Lung (tissue), 12 donors: Measurements from ENCODE around the gene ADAM22. TPM values are rescaled to one million over a fixed set of nuclear protein-coding genes. Genes with fewer than 3 reads are reported as not detected.

Source experiments
- ATAC-seq: fragments of 200-7000 bp; cut with Tn5 transposase; one replicate; pipeline ENCODE4 v1.9.1; 2020; ENCODE audit warnings: moderate number of reproducible peaks; ENCODE audit not compliant: insufficient read depth, low FRiP score
- DNase-seq, 3 donors: peaks; one replicate each; pipeline ENCODE4 v3.0.0-alpha.2; 2013 to 2017
- H3K27ac ChIP-seq, 2 donors: one replicate each; pipeline ENCODE4 v1.5.1; 2013; ENCODE audit warnings: mild to moderate bottlenecking in 2 of 2, moderate library complexity in 2 of 2, control low read depth in 1 of 2, inconsistent platforms in 1 of 2, low read depth in 1 of 2, low read length in 1 of 2
- H3K27me3 ChIP-seq, 3 donors: one replicate each; pipeline ENCODE4 v1.5.1; 2013; ENCODE audit warnings: low read length in 2 of 3; ENCODE audit not compliant: control insufficient read depth in 3 of 3, insufficient read depth in 3 of 3
- H3K36me3 ChIP-seq, 4 donors: one replicate each; pipeline ENCODE4 v1.5.1; 2013; ENCODE audit warnings: low read length in 4 of 4, mild to moderate bottlenecking in 1 of 4, moderate library complexity in 1 of 4; ENCODE audit not compliant: control insufficient read depth in 4 of 4, insufficient read depth in 4 of 4
- H3K4me1 ChIP-seq, 5 donors: one replicate each; pipeline ENCODE4 v1.5.1; 2013; ENCODE audit warnings: low read length in 5 of 5, mild to moderate bottlenecking in 2 of 5, moderate library complexity in 1 of 5; ENCODE audit not compliant: control insufficient read depth in 5 of 5, insufficient read depth in 5 of 5
- H3K4me3 ChIP-seq: one replicate; pipeline ENCODE4 v1.5.1; 2013; ENCODE audit warnings: mild to moderate bottlenecking, control low read depth, moderate library complexity
- H3K9ac ChIP-seq, 2 donors: one replicate each; pipeline ENCODE4 v1.5.1; 2013; ENCODE audit warnings: low read length in 2 of 2, control low read depth in 1 of 2; ENCODE audit not compliant: insufficient read depth in 1 of 2
- H3K9me3 ChIP-seq, 4 donors: one replicate each; pipeline ENCODE4 v1.5.1; 2013; ENCODE audit warnings: low read length in 3 of 4, mild to moderate bottlenecking in 1 of 4, moderate library complexity in 1 of 4; ENCODE audit not compliant: control insufficient read depth in 4 of 4, insufficient read depth in 3 of 4
- WGBS, 2 donors: extraction: QIAGEN DNeasy Blood & Tissue Kit; methylation state at CpG; one replicate each; pipeline ENCODE4 v1.1.7; 2013; 5-methylcytosine and 5-hydroxymethylcytosine counted together
- polyA plus RNA-seq, 2 donors: library from polyadenylated mRNA; stranded (reverse); fragments of 200-250 nt; gene quantifications; one replicate each; pipeline ENCODE4 v1.2.1, GENCODE V29; 2013
- total RNA-seq, 2 donors: library from RNA; depleted of rRNA in 1 of 2; stranded (reverse); fragments of >200 nt in 1 of 2; gene quantifications; one replicate each; pipeline ENCODE4 v1.2.1, GENCODE V29; 2014 to 2021
- TF ChIP-seq, protein P1 (sequence below): IDR thresholded peaks from 2 replicates; pipeline ENCODE4 v1.5.1; 2012; ENCODE audit warnings: mild to moderate bottlenecking; ENCODE audit errors: control extremely low read depth, extremely low read depth
- donor health status: control.
- donor health status: control.
- donor health status: Bipolar disorder and iron deficiency.
- donor health status: healthy.
- donor health status: DM: yes; HTN: yes; CAD: no.

Gene ADAM22
- total and polyA plus RNA-seq, 4 donors, result 0.13 to 17.7 (median 0.97) TPM

DNA sequence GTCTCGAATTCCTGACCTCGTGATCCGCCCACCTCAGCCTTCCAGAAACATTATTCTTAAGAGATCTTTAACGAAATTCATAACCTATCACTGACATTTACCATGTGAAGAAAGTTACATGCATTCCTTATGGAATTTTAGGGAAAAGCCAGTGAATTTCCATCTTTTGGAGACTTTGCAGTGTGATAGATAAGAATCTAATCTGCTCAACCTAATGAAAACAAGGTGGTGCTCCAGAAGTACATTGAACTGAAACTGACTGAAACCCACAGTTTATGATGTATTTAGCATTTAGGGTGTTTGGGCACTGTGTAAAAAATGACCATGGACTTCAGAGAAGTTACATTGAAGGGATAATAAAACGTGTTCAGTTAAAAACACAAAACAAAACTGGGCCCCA, 242.1 kb downstream of the ADAM22 start:
- H3K27me3 ChIP-seq, result no peaks in the 10 kb centered on the region
- H3K27ac ChIP-seq, result no peak overlapping the region
- ATAC-seq, result no peak
- no peaks in the 10 kb centered on the region for H3K36me3 ChIP-seq
- WGBS, 2 donors, result 93 to 97% methylated on average over 5 of the region's 5 CpGs
- H3K4me3 ChIP-seq, result no peak overlapping the region
- H3K4me1 ChIP-seq, result peaks cover 0 to 5% (median 0%) of the 10 kb centered on the region in 5 donors
- no peaks in the 10 kb centered on the region for H3K9me3 ChIP-seq
- TF ChIP-seq, protein P1, sequence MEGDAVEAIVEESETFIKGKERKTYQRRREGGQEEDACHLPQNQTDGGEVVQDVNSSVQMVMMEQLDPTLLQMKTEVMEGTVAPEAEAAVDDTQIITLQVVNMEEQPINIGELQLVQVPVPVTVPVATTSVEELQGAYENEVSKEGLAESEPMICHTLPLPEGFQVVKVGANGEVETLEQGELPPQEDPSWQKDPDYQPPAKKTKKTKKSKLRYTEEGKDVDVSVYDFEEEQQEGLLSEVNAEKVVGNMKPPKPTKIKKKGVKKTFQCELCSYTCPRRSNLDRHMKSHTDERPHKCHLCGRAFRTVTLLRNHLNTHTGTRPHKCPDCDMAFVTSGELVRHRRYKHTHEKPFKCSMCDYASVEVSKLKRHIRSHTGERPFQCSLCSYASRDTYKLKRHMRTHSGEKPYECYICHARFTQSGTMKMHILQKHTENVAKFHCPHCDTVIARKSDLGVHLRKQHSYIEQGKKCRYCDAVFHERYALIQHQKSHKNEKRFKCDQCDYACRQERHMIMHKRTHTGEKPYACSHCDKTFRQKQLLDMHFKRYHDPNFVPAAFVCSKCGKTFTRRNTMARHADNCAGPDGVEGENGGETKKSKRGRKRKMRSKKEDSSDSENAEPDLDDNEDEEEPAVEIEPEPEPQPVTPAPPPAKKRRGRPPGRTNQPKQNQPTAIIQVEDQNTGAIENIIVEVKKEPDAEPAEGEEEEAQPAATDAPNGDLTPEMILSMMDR, result no peak
- no peak overlapping the region for H3K9ac ChIP-seq
- DNase-seq, result no peak

DNA sequence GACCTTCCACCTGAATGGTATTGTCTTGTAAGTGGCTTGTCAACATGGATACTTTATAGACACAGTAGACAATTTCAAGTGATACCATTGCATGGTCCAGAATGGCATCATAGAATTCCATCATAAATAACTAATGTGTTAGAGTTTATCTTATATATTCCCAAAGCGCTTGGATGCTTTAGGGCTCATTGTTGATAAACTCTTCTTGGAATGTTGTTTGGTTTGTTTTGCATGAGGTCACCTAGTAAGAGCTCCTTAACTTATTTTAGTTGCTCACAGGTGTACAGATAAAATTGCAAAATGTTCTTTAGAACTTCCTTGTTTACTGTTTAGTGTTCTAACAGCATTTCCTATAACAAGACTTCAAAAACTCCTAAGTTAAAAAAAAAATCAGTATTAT, 249.0 kb downstream of the ADAM22 start:
- 87 to 88% methylated on average over 1 of the region's 1 CpG for WGBS, 2 donors
- no peak overlapping the region for H3K4me3 ChIP-seq
- H3K27ac ChIP-seq, result no peak overlapping the region
- ATAC-seq, result no peak
- no peak overlapping the region for H3K9ac ChIP-seq
- no peak for DNase-seq
- TF ChIP-seq, protein P1, result no peak
- H3K9me3 ChIP-seq, result no peaks in the 10 kb centered on the region
- H3K4me1 ChIP-seq, result no peaks in the 10 kb centered on the region
- no peaks in the 10 kb centered on the region for H3K27me3 ChIP-seq
- H3K36me3 ChIP-seq, result no peaks in the 10 kb centered on the region

DNA sequence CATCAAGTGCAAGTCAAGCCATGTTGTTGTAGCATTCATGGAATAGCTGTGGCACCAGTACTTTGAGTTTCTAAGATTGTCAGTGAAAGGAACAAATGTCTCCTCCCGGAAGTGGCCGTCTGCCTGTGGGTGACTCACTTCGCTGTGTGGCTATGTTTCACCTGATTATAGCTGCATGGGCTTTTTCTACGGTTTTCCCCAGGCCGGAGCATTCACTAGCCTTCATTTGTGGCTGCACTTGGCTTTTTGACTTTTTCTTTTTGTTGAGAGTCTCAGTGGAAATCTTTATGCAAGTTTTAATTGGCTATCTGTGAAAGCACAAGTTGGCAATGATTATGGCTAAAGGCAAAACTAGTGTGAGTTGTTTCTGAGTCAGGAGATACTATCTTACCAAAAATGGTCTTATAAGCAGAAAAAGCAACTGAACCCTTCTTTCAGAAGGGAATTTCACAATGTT, 250.8 kb downstream of the ADAM22 start:
- TF ChIP-seq, protein P1, result no peak
- ATAC-seq (no peak), DNase-seq (no peak)
- WGBS, 2 donors, result 89 to 93% methylated on average over 5 of the region's 5 CpGs
- Histone ChIP-seq H3K9me3 (no peaks in the 10 kb centered on the region), H3K9ac (no peak overlapping the region), H3K4me1 (no peaks in the 10 kb centered on the region), H3K36me3 (no peaks in the 10 kb centered on the region), H3K27ac (no peak overlapping the region), H3K27me3 (no peaks in the 10 kb centered on the region), H3K4me3 (no peak overlapping the region)

DNA sequence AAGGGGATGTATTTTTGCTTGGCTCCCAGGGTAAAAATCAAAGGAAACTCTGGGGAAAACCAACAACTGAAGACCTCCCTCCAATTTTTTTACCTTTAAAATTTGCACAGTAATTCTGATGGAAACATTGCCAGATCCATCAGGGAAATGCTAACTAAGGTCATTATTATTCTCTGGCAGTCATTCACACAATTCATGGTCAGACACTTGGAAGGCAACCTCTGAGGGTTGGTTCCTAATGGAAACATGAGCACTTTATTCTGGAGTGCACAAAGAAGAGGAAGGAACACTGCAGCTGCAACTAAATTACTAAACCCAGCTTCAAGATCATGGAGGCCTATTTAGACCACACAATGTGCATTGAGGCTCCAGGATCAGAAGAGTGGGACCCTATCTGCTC, 251.6 kb downstream of the ADAM22 start:
- no peaks in the 10 kb centered on the region for H3K4me1 ChIP-seq
- no peaks in the 10 kb centered on the region for H3K27me3 ChIP-seq
- no peak for DNase-seq

More for the DNA sequence above, 251.6 kb downstream of the ADAM22 start:
- Histone ChIP-seq H3K4me3 (no peak overlapping the region), H3K9me3 (no peaks in the 10 kb centered on the region), H3K36me3 (no peaks in the 10 kb centered on the region), H3K27ac (no peak overlapping the region), H3K9ac (no peak overlapping the region)
- no peak for ATAC-seq
- TF ChIP-seq, protein P1, result no peak
